ENCODE data around the gene PXDN.

GRCh38 chr2:1623906-1624445, 120.3 kb downstream of the PXDN start:
- no peak for TF ChIP-seq CHD4 (IDR thresholded peaks at IDR 0.05)
- no peak for TF ChIP-seq POLR2AphosphoS5 (IDR thresholded peaks at IDR 0.05; ENCODE audit: low read length)
- TF ChIP-seq USF2 (IDR thresholded peaks at IDR 0.05; ENCODE audit: borderline replicate concordance, low read depth, low read length), result no peak
- no peak for TF ChIP-seq KAT2A (conservative IDR thresholded peaks at IDR 0.05; ENCODE audit: control insufficient read depth, low read depth, low read length)
- TF ChIP-seq CTCF (IDR thresholded peaks at IDR 0.05 in 2 of 3, conservative IDR thresholded peaks at IDR 0.05 in 1 of 3; ENCODE audit: control insufficient read depth in 2 of 3, extremely low read depth in 1 of 3, insufficient read depth in 1 of 3, low read depth in 3 of 3, low read length in 3 of 3), result no peak
- no peak for TF ChIP-seq SIN3A (IDR thresholded peaks at IDR 0.05; ENCODE audit: low read depth, low read length)
- TF ChIP-seq MAX (IDR thresholded peaks at IDR 0.05; ENCODE audit: low read depth, low read length), result no peak
- no peak for TF ChIP-seq ZNF274 (IDR thresholded peaks at IDR 0.05; ENCODE audit: insufficient read depth, insufficient read length)
- TF ChIP-seq TAF1 (IDR thresholded peaks at IDR 0.05; ENCODE audit: borderline replicate concordance, low read depth, low read length), result no peak
- TF ChIP-seq EZH2 (IDR thresholded peaks at IDR 0.05; ENCODE audit: borderline replicate concordance, control insufficient read depth, low read depth, low read length), result no peak
- TF ChIP-seq HDAC6 (IDR thresholded peaks at IDR 0.05; ENCODE audit: unreplicated experiment), result no peak
- no peak for TF ChIP-seq GABPA (IDR thresholded peaks at IDR 0.05; ENCODE audit: low read depth)

All from GM12878 (cell line).